ENCODE data around the gene UNC5C.

Gene UNC5C

GRCh38 chr4:95118497-95118896 lies 430.3 kb downstream of the UNC5C start:
- no peak for DNase-seq

DNA sequence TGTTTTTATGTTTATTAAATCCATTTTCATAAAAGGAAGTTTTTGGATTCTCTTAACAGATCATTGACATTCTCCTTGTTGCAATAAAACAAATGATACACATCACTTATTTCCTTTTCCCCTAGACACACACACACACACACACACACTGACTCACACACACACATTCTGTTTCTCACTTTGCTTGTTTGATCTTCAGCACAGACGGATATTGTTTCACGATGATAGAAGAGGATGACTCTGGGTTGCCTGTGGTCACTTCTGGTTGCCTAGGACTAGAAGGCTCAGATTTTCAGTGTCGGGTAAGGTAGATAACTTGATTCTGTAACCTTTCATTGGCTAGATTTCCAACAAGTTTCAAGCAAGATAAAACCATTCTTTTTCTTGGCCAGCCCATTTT lies 434.3 kb downstream of the UNC5C start:
- no peak for DNase-seq

Measured in right kidney (tissue), 1 donor.